ENCODE measurements around the gene RRAS2.

Gene RRAS2

GRCh38 chr11:14240951-14241350 is 118.0 kb downstream of the RRAS2 start:
- no peaks in the 10 kb centered on the region for H3K9me3 ChIP-seq (replicated peaks in 1 of 2; ENCODE audit: control insufficient read depth in 2 of 2, insufficient read depth in 1 of 2, low read depth in 1 of 2, low read length in 2 of 2)
- no peak overlapping the region for H3K14ac ChIP-seq (ENCODE audit: low read length)
- H2BK5ac ChIP-seq (ENCODE audit: low read length): no peak overlapping the region
- H4K91ac ChIP-seq (ENCODE audit: low read depth, low read length, poor library complexity): no peak overlapping the region
- H3K9ac ChIP-seq (ENCODE audit: low read depth, low read length, poor library complexity): no peak overlapping the region
- H3K4ac ChIP-seq (ENCODE audit: low read length): no peak overlapping the region
- no peak overlapping the region for H3K23ac ChIP-seq (ENCODE audit: low read depth, low read length, poor library complexity)
- H3K18ac ChIP-seq (ENCODE audit: low read length): no peak overlapping the region
- H2AFZ ChIP-seq (ENCODE audit: low read length): no peak overlapping the region
- no peak overlapping the region for H2BK12ac ChIP-seq (ENCODE audit: low read length)
- no peaks in the 10 kb centered on the region for H3K79me1 ChIP-seq (ENCODE audit: low read depth, low read length)
- no peaks in the 10 kb centered on the region for H3K36me3 ChIP-seq (replicated peaks in 1 of 2; ENCODE audit: control insufficient read depth in 2 of 2, insufficient read depth in 2 of 2, low read length in 2 of 2)
- no peak overlapping the region for H3K4me3 ChIP-seq (ENCODE audit: low read length in 2 of 2)
- no peak overlapping the region for H2BK120ac ChIP-seq (ENCODE audit: low read depth, low read length)
- H2AK5ac ChIP-seq (ENCODE audit: low read depth, low read length): no peak overlapping the region
- peaks cover 0 to 4% of the 10 kb centered on the region in 2 donors for H3K4me1 ChIP-seq (ENCODE audit: control insufficient read depth in 2 of 2, insufficient read depth in 1 of 2, low read depth in 1 of 2, low read length in 2 of 2)
- no peak overlapping the region for H3K27ac ChIP-seq (replicated peaks; ENCODE audit: low read length)
- H3K4me2 ChIP-seq (ENCODE audit: insufficient read depth, low read length, poor library complexity, severe bottlenecking): no peak overlapping the region
- H3K27me3 ChIP-seq (ENCODE audit: control insufficient read depth in 3 of 3, insufficient read depth in 3 of 3, low read depth in 1 of 3, low read length in 3 of 3): peaks cover 0 to 21% (median 0%) of the 10 kb centered on the region in 3 experiments
- no peak overlapping the region for H4K8ac ChIP-seq (ENCODE audit: low read depth, low read length)
- DNase-seq (ENCODE audit: low spot score): no peak
- WGBS, 2 donors (ENCODE audit: extremely low coverage in 2 of 2, insufficient read length in 2 of 2, insufficient replicate concordance in 1 of 2): no CpG with 5 or more reads among the region's 4 CpGs
- no peak overlapping the region for H2BK15ac ChIP-seq (ENCODE audit: low read length)

DNA sequence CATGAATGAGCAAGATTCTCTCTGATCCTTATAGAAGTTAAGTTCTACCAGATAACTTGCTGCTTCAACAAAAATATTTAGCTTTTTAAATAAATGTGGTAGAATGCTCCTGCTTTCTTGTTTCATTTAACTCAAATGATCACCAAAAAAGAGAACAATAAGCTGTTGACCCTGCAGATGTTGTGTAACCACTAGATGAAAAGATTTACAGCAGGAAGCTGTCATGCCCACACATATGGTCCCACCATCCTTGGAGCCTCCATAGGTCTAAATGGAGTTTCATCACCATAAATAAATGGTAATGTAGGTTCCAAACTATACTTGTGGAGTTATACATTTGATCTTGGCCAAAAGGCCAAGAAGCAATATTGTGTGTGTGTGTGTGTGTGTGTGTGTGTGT is 118.8 kb downstream of the RRAS2 start:
- Histone ChIP-seq H3K79me1 (ENCODE audit: low read depth, low read length) (no peaks in the 10 kb centered on the region), H3K36me3 (replicated peaks in 1 of 2; ENCODE audit: control insufficient read depth in 2 of 2, insufficient read depth in 2 of 2, low read length in 2 of 2) (no peaks in the 10 kb centered on the region), H3K27me3 (ENCODE audit: control insufficient read depth in 3 of 3, insufficient read depth in 3 of 3, low read depth in 1 of 3, low read length in 3 of 3) (peaks cover 0 to 16% (median 0%) of the 10 kb centered on the region in 3 experiments), H2BK5ac (ENCODE audit: low read length) (no peak overlapping the region), H3K27ac (replicated peaks; ENCODE audit: low read length) (no peak overlapping the region), H2AK5ac (ENCODE audit: low read depth, low read length) (no peak overlapping the region), H3K9ac (ENCODE audit: low read depth, low read length, poor library complexity) (no peak overlapping the region), H2BK120ac (ENCODE audit: low read depth, low read length) (no peak overlapping the region), H3K14ac (ENCODE audit: low read length) (no peak overlapping the region), H3K4me1 (ENCODE audit: control insufficient read depth in 2 of 2, insufficient read depth in 1 of 2, low read depth in 1 of 2, low read length in 2 of 2) (peaks cover 0 to 2% of the 10 kb centered on the region in 2 donors), H3K4ac (ENCODE audit: low read length) (no peak overlapping the region), H3K23ac (ENCODE audit: low read depth, low read length, poor library complexity) (no peak overlapping the region), H4K8ac (ENCODE audit: low read depth, low read length) (no peak overlapping the region), H2BK12ac (ENCODE audit: low read length) (no peak overlapping the region), H3K4me3 (ENCODE audit: low read length in 2 of 2) (no peak overlapping the region), H2BK15ac (ENCODE audit: low read length) (no peak overlapping the region), H3K9me3 (replicated peaks in 1 of 2; ENCODE audit: control insufficient read depth in 2 of 2, insufficient read depth in 1 of 2, low read depth in 1 of 2, low read length in 2 of 2) (no peaks in the 10 kb centered on the region), H2AFZ (ENCODE audit: low read length) (no peak overlapping the region), H3K18ac (ENCODE audit: low read length) (no peak overlapping the region), H4K91ac (ENCODE audit: low read depth, low read length, poor library complexity) (no peak overlapping the region), H3K4me2 (ENCODE audit: insufficient read depth, low read length, poor library complexity, severe bottlenecking) (no peak overlapping the region)
- DNase-seq (ENCODE audit: low spot score): no peak

GRCh38 chr11:14237444-14237961 is 121.5 kb downstream of the RRAS2 start:
- no peak overlapping the region for H3K18ac ChIP-seq (ENCODE audit: low read length)
- H4K8ac ChIP-seq (ENCODE audit: low read depth, low read length): no peak overlapping the region
- H2AFZ ChIP-seq (ENCODE audit: low read length): no peak overlapping the region
- H3K9ac ChIP-seq (ENCODE audit: low read depth, low read length, poor library complexity): no peak overlapping the region
- H3K4me3 ChIP-seq (ENCODE audit: low read length in 2 of 2): no peak overlapping the region
- H3K79me1 ChIP-seq (ENCODE audit: low read depth, low read length): no peaks in the 10 kb centered on the region
- no CpG with 5 or more reads among the region's 9 CpGs for WGBS, 2 donors (ENCODE audit: extremely low coverage in 2 of 2, insufficient read length in 2 of 2, insufficient replicate concordance in 1 of 2)
- H3K9me3 ChIP-seq (replicated peaks in 1 of 2; ENCODE audit: control insufficient read depth in 2 of 2, insufficient read depth in 1 of 2, low read depth in 1 of 2, low read length in 2 of 2): peaks cover 0 to 2% of the 10 kb centered on the region in 2 donors
- H3K27ac ChIP-seq (replicated peaks; ENCODE audit: low read length): no peak overlapping the region
- no peak overlapping the region for H3K23ac ChIP-seq (ENCODE audit: low read depth, low read length, poor library complexity)
- H2BK120ac ChIP-seq (ENCODE audit: low read depth, low read length): no peak overlapping the region
- DNase-seq (ENCODE audit: low spot score): no peak
- no peaks in the 10 kb centered on the region for H3K4me1 ChIP-seq (ENCODE audit: control insufficient read depth in 2 of 2, insufficient read depth in 1 of 2, low read depth in 1 of 2, low read length in 2 of 2)
- no peak overlapping the region for H2AK5ac ChIP-seq (ENCODE audit: low read depth, low read length)
- H3K4me2 ChIP-seq (ENCODE audit: insufficient read depth, low read length, poor library complexity, severe bottlenecking): no peak overlapping the region
- H3K14ac ChIP-seq (ENCODE audit: low read length): no peak overlapping the region
- no peak overlapping the region for H2BK12ac ChIP-seq (ENCODE audit: low read length)
- no peak overlapping the region for H2BK15ac ChIP-seq (ENCODE audit: low read length)
- no peaks in the 10 kb centered on the region for H3K36me3 ChIP-seq (replicated peaks in 1 of 2; ENCODE audit: control insufficient read depth in 2 of 2, insufficient read depth in 2 of 2, low read length in 2 of 2)
- H2BK5ac ChIP-seq (ENCODE audit: low read length): no peak overlapping the region
- H4K91ac ChIP-seq (ENCODE audit: low read depth, low read length, poor library complexity): no peak overlapping the region
- peaks cover 0 to 15% (median 0%) of the 10 kb centered on the region in 3 experiments for H3K27me3 ChIP-seq (ENCODE audit: control insufficient read depth in 3 of 3, insufficient read depth in 3 of 3, low read depth in 1 of 3, low read length in 3 of 3)
- no peak overlapping the region for H3K4ac ChIP-seq (ENCODE audit: low read length)

DNA sequence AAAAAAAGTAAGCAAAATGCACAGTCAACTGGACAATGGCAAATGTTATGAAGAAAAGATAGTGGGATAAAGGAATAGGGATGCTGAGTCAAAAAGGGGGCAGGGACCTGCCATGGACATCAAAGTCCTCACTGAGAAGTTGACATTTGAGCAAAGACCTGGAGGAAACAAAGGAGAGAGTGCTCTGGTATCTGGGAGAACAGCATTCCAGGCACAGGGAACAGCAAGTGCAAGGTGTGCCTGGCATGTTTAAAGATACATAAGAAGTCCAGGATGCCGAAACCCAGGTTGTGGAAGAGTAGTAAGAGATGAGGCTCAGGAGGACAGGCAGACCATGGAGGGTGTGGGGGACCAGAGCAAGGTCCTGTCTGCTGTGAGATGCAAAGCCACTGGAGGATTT is 123.3 kb downstream of the RRAS2 start:
- Histone ChIP-seq H2BK120ac (ENCODE audit: low read depth, low read length) (no peak overlapping the region), H3K79me1 (ENCODE audit: low read depth, low read length) (no peaks in the 10 kb centered on the region), H3K36me3 (replicated peaks in 1 of 2; ENCODE audit: control insufficient read depth in 2 of 2, insufficient read depth in 2 of 2, low read length in 2 of 2) (no peaks in the 10 kb centered on the region), H3K14ac (ENCODE audit: low read length) (no peak overlapping the region), H3K9me3 (replicated peaks in 1 of 2; ENCODE audit: control insufficient read depth in 2 of 2, insufficient read depth in 1 of 2, low read depth in 1 of 2, low read length in 2 of 2) (peaks cover 0 to 2% of the 10 kb centered on the region in 2 donors), H2BK15ac (ENCODE audit: low read length) (no peak overlapping the region), H3K4me1 (ENCODE audit: control insufficient read depth in 2 of 2, insufficient read depth in 1 of 2, low read depth in 1 of 2, low read length in 2 of 2) (no peaks in the 10 kb centered on the region), H3K9ac (ENCODE audit: low read depth, low read length, poor library complexity) (no peak overlapping the region), H4K91ac (ENCODE audit: low read depth, low read length, poor library complexity) (no peak overlapping the region), H3K18ac (ENCODE audit: low read length) (no peak overlapping the region), H3K4ac (ENCODE audit: low read length) (no peak overlapping the region), H2BK5ac (ENCODE audit: low read length) (no peak overlapping the region), H2AK5ac (ENCODE audit: low read depth, low read length) (no peak overlapping the region), H4K8ac (ENCODE audit: low read depth, low read length) (no peak overlapping the region), H3K27me3 (ENCODE audit: control insufficient read depth in 3 of 3, insufficient read depth in 3 of 3, low read depth in 1 of 3, low read length in 3 of 3) (peaks cover 0 to 15% (median 0%) of the 10 kb centered on the region in 3 experiments), H3K27ac (replicated peaks; ENCODE audit: low read length) (no peak overlapping the region), H3K4me3 (ENCODE audit: low read length in 2 of 2) (no peak overlapping the region), H3K4me2 (ENCODE audit: insufficient read depth, low read length, poor library complexity, severe bottlenecking) (no peak overlapping the region), H3K23ac (ENCODE audit: low read depth, low read length, poor library complexity) (no peak overlapping the region), H2AFZ (ENCODE audit: low read length) (no peak overlapping the region), H2BK12ac (ENCODE audit: low read length) (no peak overlapping the region)
- WGBS, 2 donors (ENCODE audit: extremely low coverage in 2 of 2, insufficient read length in 2 of 2, insufficient replicate concordance in 1 of 2): no CpG with 5 or more reads among the region's 1 CpG
- DNase-seq (ENCODE audit: low spot score): no peak

Data from neuronal stem cell (in vitro differentiated cells).